Keratinocyte (primary cell): ENCODE results near the gene TRIM47.

Experiments
- CTCF ChIP-seq, 3 experiments: IDR thresholded peaks in 1 of 3; conservative IDR thresholded peaks in 1 of 3; optimal IDR thresholded peaks in 1 of 3; 2 replicates in 2 of 3; 3 replicates in 1 of 3; pipeline versions ENCODE3 to v1.5.1; 2011; ENCODE audit warnings: low read length in 3 of 3, mild to moderate bottlenecking in 3 of 3, moderate library complexity in 2 of 3, control low read depth in 1 of 3, inconsistent platforms in 1 of 3; ENCODE audit not compliant: insufficient read depth in 2 of 3; ENCODE audit errors: extremely low read depth in 1 of 3
- EZH2 ChIP-seq: IDR thresholded peaks from one replicate; pipeline ENCODE4 v1.6.1; 2012; ENCODE audit warnings: inconsistent platforms, mild to moderate bottlenecking, low read length, moderate library complexity

GRCh38 chr17:75909051-75909811 is 30.9 kb upstream of the TRIM47 start:
- no peak for TF ChIP-seq CTCF (optimal IDR thresholded peaks at IDR 0.05 in 1 of 3, IDR thresholded peaks at IDR 0.05 in 1 of 3, conservative IDR thresholded peaks at IDR 0.05 in 1 of 3; ENCODE audit: extremely low read depth in 1 of 3, insufficient read depth in 2 of 3, low read length in 3 of 3)
- no peak for TF ChIP-seq EZH2
